ENCODE results near the gene USP46.

The USP46 gene

DNA sequence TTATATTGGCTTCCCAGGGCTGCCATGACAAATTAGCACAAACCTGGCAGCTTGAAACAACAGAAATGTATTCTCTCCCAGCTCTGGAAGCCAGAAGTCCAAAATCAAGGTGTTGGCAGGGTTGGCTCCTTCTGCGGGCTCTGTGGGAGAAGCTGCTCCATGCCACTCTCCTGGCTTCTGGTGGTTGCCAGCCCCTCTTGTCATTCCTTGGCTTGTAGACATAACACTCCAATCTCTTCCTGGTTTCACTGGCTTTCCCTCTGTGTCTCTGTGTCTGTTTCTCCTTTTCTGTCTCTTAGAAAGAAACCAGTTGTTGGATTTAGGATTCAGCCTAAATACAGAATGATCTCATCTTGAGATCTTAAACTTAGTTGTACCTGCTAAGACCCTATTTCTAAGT, 85.5 kb downstream of the USP46 start:
- TF ChIP-seq, protein P1, sequence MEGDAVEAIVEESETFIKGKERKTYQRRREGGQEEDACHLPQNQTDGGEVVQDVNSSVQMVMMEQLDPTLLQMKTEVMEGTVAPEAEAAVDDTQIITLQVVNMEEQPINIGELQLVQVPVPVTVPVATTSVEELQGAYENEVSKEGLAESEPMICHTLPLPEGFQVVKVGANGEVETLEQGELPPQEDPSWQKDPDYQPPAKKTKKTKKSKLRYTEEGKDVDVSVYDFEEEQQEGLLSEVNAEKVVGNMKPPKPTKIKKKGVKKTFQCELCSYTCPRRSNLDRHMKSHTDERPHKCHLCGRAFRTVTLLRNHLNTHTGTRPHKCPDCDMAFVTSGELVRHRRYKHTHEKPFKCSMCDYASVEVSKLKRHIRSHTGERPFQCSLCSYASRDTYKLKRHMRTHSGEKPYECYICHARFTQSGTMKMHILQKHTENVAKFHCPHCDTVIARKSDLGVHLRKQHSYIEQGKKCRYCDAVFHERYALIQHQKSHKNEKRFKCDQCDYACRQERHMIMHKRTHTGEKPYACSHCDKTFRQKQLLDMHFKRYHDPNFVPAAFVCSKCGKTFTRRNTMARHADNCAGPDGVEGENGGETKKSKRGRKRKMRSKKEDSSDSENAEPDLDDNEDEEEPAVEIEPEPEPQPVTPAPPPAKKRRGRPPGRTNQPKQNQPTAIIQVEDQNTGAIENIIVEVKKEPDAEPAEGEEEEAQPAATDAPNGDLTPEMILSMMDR (IDR thresholded peaks at IDR 0.05; ENCODE audit: insufficient read depth, low read depth, low read length, missing control alignments) = no peak
- H3K4me3 ChIP-seq (ENCODE audit: low read depth, low read length) = no peak overlapping the region
- no peak for DNase-seq (ENCODE audit: low read depth)

DNA sequence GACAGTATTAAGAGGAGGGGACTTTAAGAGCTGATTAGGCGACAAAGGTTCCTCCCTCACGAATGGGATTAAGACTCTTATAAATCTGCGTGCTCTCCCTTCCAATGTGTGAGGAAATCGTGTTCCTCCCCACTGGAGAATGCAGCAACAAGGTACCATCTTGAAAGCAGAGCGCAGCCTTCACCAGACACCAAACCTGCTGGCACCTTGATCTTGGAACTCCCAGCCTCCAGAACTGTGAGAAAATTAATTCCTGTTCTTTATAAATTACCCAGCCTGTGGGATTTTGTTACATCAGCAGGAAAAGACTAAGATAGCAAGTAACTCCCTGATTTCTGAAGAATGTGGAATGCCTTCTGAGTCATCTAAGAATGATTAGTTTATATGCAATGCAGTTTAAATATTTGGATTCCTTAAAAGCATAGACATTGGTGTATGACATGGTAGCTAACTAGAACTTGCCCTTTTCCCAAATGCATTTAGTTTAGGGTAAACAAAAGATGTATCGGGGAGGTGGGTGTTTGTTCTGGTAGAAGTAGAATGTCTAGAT, 86.1 kb downstream of the USP46 start:
- H3K4me3 ChIP-seq (ENCODE audit: low read depth, low read length) = no peak overlapping the region
- no peak for DNase-seq (ENCODE audit: low read depth)
- TF ChIP-seq, protein P1 (IDR thresholded peaks at IDR 0.05; ENCODE audit: insufficient read depth, low read depth, low read length, missing control alignments) = no peak

DNA sequence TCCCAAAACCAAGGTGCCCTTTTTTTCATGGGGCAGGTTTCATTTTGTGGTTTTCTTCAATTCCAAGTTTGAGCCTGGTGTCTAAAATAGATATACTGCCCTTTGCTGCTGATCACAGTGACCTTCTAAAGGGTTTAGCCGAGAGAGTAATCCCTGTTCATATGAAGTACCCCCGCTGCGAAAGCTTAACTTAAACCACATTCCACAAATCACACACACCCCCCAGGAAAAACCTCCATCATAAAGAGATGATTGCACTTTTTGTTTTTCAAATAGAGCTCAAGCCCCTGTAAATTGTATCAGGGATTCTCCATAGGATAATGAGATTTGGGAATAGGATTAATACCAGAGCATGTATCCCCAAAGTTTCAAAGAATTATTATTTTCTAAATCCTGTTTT, 90.8 kb downstream of the USP46 start:
- TF ChIP-seq, protein P1 (IDR thresholded peaks at IDR 0.05; ENCODE audit: insufficient read depth, low read depth, low read length, missing control alignments) = no peak
- no peak overlapping the region for H3K4me3 ChIP-seq (ENCODE audit: low read depth, low read length)
- DNase-seq (ENCODE audit: low read depth) = no peak

DNA sequence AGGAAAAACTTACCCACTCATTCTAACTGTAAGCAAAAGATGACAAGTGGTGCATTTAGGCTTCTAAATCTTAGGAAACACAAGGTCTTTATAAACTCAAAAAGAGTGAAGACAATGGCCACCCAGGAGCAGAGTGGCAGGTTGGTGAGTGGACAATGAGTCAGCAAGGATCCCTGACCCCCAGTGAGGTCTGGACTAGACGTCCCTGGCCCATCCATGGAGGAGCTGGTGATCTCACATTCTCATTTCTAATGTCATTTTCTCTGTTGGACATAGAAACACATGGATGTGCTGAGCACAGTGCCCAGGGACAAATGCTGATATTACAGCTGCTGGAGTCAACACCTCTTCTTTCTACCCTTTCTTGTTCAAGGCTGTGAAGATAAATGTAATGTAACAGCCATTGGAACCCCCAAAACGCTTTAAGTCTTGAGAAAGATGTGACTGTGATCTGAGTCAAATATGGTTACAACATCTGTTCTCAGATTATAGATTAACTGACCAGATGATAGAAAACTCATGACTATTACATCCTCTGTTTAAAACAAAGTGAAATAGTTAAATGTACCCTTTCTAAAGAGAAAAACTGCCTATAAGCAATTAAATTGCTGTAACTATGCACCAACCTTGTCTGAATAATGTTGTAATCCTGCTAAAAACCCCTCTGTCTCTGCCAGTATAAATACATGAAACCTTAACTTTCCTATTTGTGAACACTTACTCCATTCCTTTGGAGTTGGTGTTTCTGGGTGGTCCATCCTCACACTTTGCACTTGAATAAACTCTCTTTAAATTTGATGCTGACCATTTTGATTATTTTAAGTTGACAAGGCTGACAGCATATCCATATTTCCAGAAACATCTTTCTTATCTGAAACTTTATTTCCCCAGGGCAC, 92.7 kb downstream of the USP46 start:
- TF ChIP-seq, protein P1 (IDR thresholded peaks at IDR 0.05; ENCODE audit: insufficient read depth, low read depth, low read length, missing control alignments) = no peak
- DNase-seq (ENCODE audit: low read depth) = no peak
- H3K4me3 ChIP-seq (ENCODE audit: low read depth, low read length) = no peak overlapping the region

DNA sequence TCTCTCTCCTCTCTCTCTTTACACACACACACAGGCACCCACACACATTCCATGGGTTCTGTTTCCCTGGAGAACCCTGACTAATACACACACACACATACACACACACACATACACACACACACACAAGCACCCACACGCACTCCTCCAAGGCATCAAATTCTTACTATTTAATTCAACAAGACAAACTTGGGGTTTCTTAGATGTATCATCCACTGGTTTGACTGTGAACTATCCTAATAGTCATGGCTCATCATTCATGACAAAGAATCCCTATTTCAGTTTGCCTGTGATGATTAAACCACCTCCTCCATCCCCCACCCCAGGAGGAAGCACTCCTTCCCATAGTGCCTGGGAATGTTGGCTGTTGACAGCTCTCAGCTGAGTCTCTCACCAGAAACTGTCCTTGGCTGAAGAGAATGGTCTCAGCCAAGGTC, 98.2 kb downstream of the USP46 start:
- no peak for DNase-seq (ENCODE audit: low read depth)
- no peak overlapping the region for H3K4me3 ChIP-seq (ENCODE audit: low read depth, low read length)
- TF ChIP-seq, protein P1 (IDR thresholded peaks at IDR 0.05; ENCODE audit: insufficient read depth, low read depth, low read length, missing control alignments) = no peak

DNA sequence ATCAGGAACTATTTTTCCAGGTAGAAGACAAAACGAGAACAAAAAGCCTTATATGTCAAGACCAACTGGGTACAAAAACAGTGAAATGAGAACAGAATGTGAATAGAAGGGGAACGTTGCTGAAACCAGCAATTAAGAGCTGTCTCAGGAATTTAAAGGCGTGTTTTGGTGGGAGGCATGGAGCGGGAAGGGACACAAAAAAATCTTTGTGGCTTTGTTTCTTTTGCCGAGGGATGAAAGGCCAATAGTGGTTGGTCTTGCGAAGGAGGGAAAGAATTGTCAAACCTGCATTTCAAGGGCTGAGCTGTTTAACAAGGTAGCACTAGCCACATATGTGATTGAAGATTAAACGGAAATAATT, 103.8 kb downstream of the USP46 start:
- H3K4me3 ChIP-seq (ENCODE audit: low read depth, low read length) = no peak overlapping the region
- no peak for DNase-seq (ENCODE audit: low read depth)
- TF ChIP-seq, protein P1 (IDR thresholded peaks at IDR 0.05; ENCODE audit: insufficient read depth, low read depth, low read length, missing control alignments) = no peak

Data from GM12865 (cell line).